AG08396 (cell line): ENCODE data around the gene HTR4.
A peak's percentile ranks its signal among the peaks of the same experiment; 100 is the strongest.
"Not testable (repeated sequence)": the region's sequence is repeated elsewhere in the genome, so short reads cannot be mapped to it uniquely, and the experiment has no call there.

Experiments
- DNase-seq: peaks from one replicate; pipeline ENCODE4 v3.0.0; 2012; ENCODE audit warnings: low spot score, mixed read lengths

Gene HTR4

GRCh38 chr5:148653836-148654781 is at the start of gene HTR4:
Gene HTR4 (minus strand): TSS chr5:148654527. CDS start chr5:148637014, 17,513 bp downstream.
- no peak for DNase-seq

GRCh38 chr5:148702019-148702596 is 47.8 kb upstream of the HTR4 start:
- DNase-seq, result no peak

DNA sequence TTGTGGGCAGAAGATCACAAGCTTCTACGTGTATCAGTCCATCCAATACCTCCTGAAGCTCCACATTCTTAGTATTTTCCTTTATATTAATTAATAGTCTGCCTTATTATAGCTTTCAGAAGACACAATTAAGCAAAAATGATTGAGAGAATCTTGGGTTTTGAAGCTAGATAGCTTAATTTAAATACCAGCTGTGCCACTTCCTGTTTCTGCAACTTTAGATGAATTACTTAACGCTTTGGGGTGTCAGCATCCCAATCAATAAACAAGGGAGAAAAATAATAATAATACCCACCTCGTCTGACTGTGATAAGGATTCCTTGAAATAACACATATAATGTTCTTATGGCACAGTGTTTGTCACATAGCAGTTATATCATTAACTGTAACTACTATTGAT is 44.7 kb upstream of the HTR4 start:
- no peak for DNase-seq

DNA sequence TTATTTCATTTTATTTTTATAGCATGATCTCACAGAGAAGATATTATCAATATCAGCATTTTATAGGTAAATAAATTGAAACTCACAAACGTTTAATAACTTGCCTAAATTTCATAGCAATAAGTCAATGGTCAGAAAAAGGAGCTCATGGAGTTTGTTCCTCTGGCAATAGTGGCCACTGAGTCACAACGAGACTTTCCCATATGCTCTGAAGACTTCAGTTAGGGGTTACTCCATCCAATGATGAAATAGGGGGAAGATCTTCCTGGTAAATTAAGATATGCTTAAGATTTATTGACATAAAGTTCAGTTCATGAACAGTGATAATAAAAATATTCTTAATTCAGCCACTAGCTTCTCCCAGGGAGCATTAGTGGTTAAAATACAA is 43.5 kb upstream of the HTR4 start:
- DNase-seq, result no peak

GRCh38 chr5:148697180-148697808 is 43.0 kb upstream of the HTR4 start:
- DNase-seq, result peak; percentile 55

DNA sequence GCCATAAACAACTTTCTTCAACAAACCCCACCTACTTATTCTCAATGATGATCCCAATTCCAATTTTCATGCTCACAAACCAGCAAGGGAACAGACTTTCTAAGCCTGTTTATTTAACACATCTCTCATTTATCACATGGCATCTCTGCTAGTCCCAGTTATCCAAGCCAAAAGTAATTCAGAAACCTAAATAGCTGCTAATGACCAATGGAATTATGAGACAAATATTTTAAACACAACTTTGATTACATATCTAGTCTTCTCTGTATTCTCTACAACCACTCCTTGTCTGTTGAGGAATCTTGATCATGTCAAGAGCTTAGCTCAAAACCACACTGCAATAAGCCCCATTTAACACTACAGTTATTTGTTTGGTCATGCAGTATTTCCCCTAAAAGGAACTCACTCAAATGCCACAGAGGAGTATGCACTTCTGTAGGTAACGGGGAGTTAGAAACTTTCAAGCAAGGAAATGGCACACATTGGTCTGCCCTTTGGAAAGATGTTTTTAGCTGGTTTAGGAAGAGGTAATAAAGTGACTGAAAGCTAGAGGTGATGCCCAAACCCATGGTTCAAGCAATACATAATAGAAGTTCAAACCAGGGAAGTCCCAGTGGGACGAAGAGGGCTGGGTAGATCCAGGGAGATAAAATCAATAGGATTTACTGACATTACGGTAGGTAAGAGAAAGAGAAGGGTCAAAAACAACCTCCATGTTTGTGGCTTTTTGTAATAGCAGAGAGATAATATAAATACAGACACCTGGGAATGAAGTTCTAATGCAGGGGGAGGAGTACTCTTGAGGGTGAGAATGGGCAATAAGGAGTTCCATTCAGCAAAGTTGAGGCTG is 42.1 kb upstream of the HTR4 start:
- DNase-seq, result no peak

DNA sequence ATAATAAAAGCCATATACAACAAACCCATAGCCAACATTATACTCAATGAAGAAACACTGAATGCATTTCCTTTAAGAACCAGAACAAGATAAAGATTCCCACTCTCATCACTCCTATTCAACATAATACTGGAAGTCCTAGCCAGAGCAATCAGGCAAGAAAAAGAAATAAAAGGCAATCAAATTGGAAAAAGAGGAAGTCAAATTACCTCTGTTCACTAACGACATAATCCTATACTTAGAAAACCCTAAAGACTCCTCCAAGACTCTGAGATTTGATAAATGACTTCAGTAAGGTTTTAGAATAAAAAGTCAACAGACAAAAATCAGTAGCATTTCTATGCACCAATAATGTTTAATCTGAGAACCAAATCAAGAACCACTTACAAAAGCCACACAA is 36.6 kb upstream of the HTR4 start:
- DNase-seq, result no peak

DNA sequence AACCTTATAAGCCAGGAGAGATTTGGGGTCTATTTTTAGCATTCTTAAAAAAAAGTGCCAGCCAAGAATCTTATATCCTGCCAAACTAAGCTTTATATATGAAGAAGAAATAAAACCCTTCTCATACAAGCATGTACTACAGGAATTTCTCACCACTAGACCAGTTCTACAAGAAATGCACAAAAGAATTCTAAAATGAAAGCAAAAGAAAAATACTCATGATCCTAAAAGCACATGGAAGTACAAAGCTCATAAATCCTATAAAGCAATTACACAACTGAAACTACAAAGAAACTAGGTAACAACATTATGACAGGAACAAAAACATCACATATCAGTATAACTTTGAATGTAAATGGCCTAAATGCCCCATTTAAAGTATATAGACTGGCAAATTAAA is 34.5 kb upstream of the HTR4 start:
- no peak for DNase-seq

DNA sequence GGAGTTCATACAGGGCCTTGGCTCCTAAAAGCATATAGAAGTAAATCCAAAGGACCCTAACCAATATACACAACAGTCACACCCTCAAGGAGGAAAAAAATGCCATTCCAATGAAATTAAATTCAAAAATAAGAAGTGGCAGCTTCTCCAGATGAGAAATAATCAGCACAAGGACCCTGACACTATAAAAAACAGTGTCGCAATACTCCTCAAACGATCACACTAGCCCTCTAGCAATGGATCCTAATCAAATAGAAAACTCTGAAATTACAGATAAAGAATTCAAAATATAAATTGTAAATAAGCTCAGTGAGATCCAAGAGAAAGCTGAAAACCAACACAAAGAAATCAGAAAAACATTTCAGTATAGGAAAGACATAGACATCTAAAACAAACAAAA is 33.5 kb upstream of the HTR4 start:
- DNase-seq, result no peak

DNA sequence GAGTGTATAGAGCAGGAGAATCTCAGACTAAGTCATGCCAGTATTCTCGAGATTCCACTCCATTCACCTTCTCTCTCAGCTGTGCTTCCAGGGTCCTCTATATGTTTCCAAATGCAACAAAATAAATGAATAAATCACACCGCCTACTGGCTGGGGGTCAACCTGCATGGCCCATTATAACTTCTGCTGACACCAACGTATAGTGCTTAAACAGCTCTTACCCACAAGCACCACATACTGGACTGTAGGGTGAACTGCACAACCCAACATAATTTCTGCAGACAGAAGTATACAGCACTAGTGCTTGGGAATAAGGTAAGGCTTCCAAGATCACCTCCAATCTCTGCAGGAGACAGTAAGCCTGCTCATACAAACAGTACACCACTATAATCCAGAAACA is 33.1 kb upstream of the HTR4 start:
- DNase-seq, result peak; percentile 12

DNA sequence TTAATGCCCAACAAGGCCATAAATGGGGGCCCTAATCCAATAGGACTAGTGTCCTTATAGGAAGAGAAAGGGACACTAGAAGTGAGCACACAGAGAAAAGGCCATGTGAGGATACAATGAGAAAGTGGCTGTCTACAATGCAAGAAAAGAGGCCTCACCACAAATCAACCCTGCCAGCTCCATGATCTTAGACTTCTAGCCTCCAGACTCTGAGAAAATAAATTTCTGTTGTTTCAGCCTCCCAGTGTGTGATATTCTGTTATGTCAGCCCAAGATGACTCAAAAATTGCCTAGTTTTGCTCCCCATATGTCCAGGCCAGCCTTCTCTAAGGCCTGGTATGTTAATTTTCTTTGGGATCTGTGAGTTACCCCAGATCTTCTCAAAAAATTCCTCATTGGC is 32.3 kb upstream of the HTR4 start:
- DNase-seq, result no peak

DNA sequence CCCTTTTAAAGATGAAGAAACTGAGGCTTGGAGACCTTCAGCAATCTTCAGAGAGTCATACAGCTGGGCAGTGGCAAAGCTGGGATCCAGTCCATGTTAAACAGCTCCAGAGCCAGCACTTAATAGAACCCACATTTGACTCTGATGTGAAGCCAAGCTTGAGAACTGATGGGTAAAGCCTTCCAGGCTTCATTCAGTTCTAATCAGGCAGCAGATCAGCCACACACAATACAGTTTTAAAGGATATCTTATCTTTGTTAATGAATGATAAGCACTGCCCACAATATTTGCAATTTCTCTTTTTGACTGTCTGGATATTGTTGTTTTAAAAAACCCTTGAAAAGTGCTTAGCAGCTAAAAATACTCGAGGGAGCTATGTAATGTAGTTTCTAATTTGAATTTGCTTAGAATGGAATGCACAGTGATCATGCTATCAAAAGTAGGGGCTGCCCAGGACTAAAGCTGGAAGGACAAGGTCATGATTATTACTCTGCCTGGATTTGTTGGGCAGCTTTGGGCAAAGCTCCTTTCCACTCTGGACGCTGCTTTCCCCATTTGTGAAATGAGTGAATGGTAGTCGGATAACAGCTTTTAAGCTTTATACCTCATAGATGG is 31.3 kb upstream of the HTR4 start:
- DNase-seq, result no peak

GRCh38 chr5:148684528-148684927 is 30.2 kb upstream of the HTR4 start:
- DNase-seq, result no peak

DNA sequence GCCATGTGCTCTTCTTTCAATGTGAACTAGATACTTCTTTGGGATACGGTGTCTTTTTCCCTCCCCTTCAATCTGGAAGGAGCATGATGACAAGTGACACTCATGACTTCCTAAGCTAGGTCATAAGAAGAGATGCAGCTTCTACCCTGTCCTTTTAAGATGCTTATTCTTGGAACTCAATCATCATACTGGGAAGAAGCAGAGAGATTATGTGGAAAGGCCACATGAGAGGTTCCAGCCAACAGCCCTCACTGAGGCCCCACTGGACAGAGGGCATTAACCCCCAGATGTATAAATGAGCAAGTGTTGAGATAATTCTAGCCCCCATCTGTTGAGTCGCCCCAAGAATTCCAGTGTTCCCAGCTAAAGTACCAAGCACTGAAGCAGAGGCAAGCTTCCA is 29.3 kb upstream of the HTR4 start:
- DNase-seq, result no peak

DNA sequence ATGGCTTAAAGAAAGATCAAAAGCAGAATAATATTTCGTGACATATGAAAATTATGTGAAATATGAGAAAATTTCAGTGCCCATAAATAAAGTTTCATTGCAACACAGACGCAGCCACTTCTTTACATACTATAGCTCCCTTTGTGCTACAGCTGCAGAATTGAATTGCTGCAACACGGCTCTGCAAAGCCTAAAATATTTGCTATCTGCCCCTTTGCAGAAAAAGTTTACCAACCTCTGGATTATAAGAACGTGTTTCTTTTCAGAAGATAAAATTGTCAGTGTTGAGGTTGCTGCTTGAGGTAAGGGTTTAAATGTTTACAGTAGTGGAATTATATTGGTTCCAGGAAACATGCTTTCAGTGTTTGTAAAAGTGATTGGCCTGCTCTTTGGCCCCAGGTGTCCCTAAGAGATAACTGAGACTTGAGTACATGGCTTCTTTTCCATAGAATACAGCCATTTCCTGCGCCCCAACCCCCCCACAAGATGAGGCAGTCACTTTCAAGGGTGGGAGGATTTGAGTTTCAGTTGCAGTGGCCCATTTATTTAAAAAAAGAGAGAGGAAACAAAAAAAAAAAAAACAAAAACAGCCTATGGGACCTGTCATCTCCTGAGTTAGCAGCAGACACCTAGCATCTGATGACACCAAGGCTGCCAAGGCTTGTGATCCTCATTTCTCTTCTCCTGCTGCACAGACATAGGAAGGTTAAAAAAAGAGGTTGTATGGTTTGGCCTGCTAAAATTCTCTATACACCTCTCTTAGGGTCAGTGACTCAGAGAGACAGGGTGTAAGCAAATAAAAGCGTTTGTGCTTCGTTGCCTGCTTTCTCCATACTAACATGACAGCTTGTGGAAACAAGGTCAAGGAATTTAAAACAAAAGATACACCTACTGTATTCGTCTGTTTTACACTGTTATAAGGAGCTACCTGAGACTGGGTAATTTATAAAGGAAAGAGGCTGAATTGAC is 28.0 kb upstream of the HTR4 start:
- DNase-seq, result no peak

- DNase-seq, result no peak
Measured at GRCh38 chr5:148681157-148682057, 27.1 kb upstream of the HTR4 start.

DNA sequence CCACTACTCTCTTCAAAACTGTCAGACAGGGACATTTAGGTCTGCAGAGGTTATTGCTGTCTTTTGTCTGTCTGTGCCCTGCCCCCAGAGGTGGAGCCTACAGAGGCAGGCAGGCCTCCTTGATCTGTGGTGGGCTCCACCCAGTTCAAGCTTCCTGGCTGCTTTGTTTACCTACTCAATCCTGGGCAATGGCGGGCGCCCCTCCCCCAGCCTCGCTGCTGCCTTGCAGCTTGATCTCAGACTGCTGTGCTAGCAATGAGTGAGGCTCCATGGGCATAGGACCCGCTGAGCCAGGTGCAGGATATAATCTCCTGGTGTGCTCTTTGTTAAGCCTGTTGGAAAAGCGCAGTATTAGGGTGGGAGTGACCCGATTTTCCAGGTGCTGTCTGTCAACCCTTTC is 19.4 kb upstream of the HTR4 start:
- not testable (repeated sequence) for DNase-seq

DNA sequence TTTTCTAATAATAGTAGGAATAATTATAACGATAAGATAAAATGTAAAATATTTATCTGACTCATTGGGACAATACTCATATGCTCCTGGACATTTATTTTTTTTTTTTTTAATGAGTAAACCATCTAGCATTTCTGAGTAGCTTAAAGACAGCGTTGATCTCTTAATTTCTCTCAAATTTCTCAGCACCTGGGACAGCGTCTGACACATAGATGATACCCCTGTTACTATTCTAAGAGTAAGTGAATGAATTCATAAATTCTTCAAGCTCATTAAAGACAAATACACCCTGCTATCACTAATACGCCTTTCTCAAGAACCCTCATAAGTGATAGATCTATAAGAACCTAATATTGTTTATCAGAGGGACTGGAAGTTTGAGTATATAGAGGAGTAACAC is 12.0 kb upstream of the HTR4 start:
- no peak for DNase-seq

GRCh38 chr5:148665431-148665830 is 11.1 kb upstream of the HTR4 start:
- DNase-seq, result no peak

DNA sequence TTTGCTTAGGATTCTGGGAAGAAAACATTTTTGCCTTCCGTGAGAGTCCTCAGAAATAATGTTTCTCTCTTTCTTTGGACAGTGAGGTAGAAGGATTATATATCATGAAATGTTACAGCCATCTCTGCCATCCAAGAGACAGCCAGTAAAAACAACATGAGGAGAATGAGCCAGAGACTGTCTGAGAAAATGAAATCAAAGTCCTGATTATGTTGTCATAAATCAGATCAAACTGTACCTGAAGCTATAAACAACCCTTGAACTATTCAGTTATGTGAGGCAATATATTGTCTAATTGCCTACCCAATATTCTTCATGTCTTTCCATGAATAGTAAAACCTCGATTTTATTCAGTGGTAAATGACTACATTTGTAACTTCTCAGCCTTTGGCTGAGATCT is 9.2 kb upstream of the HTR4 start:
- no peak for DNase-seq
